Measurements from ENCODE around the gene AUTS2. TPM values are rescaled to one million over a fixed set of nuclear protein-coding genes. Genes with fewer than 3 reads are reported as not detected.

Gene AUTS2
- total and polyA plus RNA-seq, 2 of the 8 experiments (the other 6 are each of a cell fraction or from before 2014, with no cell fraction given), result 25.9 to 101 TPM

DNA sequence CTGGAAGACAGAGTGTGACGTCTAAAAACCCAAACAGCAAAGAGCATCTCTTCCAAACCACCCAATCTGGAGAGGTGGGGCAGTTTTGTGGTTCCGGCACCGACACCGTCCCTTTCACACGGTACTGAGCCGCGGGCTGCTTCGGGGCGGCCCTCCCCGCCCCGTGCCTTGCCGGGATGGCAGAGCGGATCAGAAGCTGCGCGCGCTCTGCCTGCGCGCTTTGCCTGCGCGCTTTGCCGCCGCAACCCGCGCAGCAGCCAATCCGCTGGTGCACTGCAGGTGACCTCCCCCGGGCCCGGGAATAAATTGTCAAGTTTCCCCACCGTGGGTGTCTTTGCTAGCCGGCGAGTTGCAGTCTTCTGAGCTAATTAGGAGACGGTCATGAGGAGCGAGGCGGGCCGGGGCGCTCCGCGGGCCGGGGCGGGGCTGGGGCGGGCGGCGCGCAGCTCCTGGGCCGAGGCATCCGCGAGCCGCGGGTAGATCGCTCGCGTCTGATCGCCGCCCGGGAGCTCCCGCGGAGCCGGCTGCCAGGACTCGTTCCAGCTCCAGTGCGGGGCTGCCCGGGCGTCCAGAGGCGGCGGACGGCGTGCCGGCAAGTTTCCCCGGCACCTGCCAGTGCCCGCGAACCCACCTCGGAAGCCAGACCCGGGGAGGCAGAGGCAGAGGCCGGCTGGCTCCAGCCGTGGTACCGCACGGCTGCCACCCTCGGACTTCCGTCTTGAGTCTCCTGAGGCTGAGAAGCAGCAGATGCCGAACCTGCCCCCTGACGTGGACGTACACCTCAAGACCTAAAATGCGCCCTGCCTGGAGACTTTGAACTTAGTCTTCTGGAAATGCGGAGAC is 997.7 kb downstream of the AUTS2 start (continued):
- TF ChIP-seq ASH2L (IDR thresholded peaks at IDR 0.05; ENCODE audit: low read length) (peak; percentile 41), CHD2 (IDR thresholded peaks at IDR 0.05; ENCODE audit: low read length) (no peak), ZNF274 (IDR thresholded peaks at IDR 0.05; ENCODE audit: borderline replicate concordance, extremely low read depth, low read length) (no peak), RAD21 (IDR thresholded peaks at IDR 0.05 in 1 of 2, conservative IDR thresholded peaks at IDR 0.05 in 1 of 2; ENCODE audit: low read depth in 2 of 2, low read length in 2 of 2) (no peak), TEAD4 (IDR thresholded peaks at IDR 0.05; ENCODE audit: low read depth, low read length) (peak; percentile 87), EZH2 (IDR thresholded peaks at IDR 0.05; ENCODE audit: low read depth, low read length, severe bottlenecking) (peak; percentile 59), PHF8 (conservative IDR thresholded peaks at IDR 0.05; ENCODE audit: low read depth, low read length) (peak; percentile 26; the same call in 1 of the 2 replicates), GTF2F1 (IDR thresholded peaks at IDR 0.05; ENCODE audit: borderline replicate concordance, low read depth, low read length) (no peak), CBX8 (IDR thresholded peaks at IDR 0.05; ENCODE audit: borderline replicate concordance, low read depth, low read length) (no peak), SP1 (IDR thresholded peaks at IDR 0.05; ENCODE audit: low read depth, low read length) (no peak), JUND (IDR thresholded peaks at IDR 0.05; ENCODE audit: low read length) (no peak), SIN3A (conservative IDR thresholded peaks at IDR 0.05 in 1 of 2, IDR thresholded peaks at IDR 0.05 in 1 of 2; ENCODE audit: low read depth in 1 of 2, low read length in 2 of 2) (peak in 1 of 2 experiments; percentile 70; a peak in 1 of 4 replicates), BRCA1 (IDR thresholded peaks at IDR 0.05; ENCODE audit: low read depth, low read length) (no peak), SAP30 (IDR thresholded peaks at IDR 0.05; ENCODE audit: insufficient read depth, insufficient replicate concordance, low read length) (no peak), POLR2A (IDR thresholded peaks at IDR 0.05; ENCODE audit: control extremely low read depth in 1 of 2, low read depth in 2 of 2, low read length in 2 of 2) (no peak), RBBP5 (IDR thresholded peaks at IDR 0.05; ENCODE audit: borderline replicate concordance, low read depth, low read length) (peak; percentile 66; the same call in 1 of the 2 replicates), TAF1 (IDR thresholded peaks at IDR 0.05; ENCODE audit: low read depth, low read length) (no peak), CBX5 (IDR thresholded peaks at IDR 0.05; ENCODE audit: low read depth, low read length) (no peak), SP2 (IDR thresholded peaks at IDR 0.05; ENCODE audit: low read length) (no peak)
- TF ChIP-seq, protein P1, sequence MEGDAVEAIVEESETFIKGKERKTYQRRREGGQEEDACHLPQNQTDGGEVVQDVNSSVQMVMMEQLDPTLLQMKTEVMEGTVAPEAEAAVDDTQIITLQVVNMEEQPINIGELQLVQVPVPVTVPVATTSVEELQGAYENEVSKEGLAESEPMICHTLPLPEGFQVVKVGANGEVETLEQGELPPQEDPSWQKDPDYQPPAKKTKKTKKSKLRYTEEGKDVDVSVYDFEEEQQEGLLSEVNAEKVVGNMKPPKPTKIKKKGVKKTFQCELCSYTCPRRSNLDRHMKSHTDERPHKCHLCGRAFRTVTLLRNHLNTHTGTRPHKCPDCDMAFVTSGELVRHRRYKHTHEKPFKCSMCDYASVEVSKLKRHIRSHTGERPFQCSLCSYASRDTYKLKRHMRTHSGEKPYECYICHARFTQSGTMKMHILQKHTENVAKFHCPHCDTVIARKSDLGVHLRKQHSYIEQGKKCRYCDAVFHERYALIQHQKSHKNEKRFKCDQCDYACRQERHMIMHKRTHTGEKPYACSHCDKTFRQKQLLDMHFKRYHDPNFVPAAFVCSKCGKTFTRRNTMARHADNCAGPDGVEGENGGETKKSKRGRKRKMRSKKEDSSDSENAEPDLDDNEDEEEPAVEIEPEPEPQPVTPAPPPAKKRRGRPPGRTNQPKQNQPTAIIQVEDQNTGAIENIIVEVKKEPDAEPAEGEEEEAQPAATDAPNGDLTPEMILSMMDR (IDR thresholded peaks at IDR 0.05; ENCODE audit: control extremely low read depth in 1 of 3, insufficient read depth in 1 of 3, low read depth in 1 of 3, low read length in 3 of 3), result no peak
